ENCODE results near the gene NKTR. TPM values are rescaled to one million over a fixed set of nuclear protein-coding genes. Genes with fewer than 3 reads are reported as not detected.

The NKTR gene
- total and polyA plus RNA-seq, 9 of the 15 experiments (the other 6 are each of a cell fraction or from before 2014, with no cell fraction given): 19.7 to 123 (median 92.6) TPM

DNA sequence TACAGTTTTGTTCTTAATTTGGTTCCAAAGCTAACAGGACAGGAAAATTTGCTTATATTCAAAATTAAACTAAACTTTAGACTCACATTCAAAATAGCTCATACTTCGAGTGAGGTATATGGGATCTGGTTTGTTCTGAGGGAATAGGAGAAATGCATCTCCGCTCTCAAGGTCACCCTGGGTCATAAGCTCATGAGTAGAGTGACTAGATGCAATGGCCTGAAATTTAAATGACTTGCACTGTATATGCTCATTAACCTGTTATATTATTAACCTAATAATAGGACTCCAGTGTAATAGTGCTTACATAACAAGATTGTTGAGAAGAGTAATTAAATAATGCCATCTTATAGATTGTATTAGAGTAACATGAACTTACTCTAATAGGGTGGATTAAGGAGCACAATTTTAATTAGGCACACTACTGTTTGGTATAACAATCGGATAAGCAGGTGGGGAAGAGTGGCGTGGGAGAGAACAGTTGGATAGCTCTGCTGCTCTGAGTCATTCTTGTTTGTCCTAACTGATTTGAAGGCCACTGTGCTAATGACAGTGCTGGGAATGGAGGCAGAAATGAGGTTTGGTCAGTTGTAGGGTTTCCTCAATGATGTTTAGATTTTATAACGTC lies 5.2 kb downstream of the NKTR start (continued):
- TF ChIP-seq, protein P1, sequence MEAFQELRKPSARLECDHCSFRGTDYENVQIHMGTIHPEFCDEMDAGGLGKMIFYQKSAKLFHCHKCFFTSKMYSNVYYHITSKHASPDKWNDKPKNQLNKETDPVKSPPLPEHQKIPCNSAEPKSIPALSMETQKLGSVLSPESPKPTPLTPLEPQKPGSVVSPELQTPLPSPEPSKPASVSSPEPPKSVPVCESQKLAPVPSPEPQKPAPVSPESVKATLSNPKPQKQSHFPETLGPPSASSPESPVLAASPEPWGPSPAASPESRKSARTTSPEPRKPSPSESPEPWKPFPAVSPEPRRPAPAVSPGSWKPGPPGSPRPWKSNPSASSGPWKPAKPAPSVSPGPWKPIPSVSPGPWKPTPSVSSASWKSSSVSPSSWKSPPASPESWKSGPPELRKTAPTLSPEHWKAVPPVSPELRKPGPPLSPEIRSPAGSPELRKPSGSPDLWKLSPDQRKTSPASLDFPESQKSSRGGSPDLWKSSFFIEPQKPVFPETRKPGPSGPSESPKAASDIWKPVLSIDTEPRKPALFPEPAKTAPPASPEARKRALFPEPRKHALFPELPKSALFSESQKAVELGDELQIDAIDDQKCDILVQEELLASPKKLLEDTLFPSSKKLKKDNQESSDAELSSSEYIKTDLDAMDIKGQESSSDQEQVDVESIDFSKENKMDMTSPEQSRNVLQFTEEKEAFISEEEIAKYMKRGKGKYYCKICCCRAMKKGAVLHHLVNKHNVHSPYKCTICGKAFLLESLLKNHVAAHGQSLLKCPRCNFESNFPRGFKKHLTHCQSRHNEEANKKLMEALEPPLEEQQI (IDR thresholded peaks at IDR 0.05): peak; percentile 52; the same call in 1 of the 2 replicates
- TF ChIP-seq, protein P2, sequence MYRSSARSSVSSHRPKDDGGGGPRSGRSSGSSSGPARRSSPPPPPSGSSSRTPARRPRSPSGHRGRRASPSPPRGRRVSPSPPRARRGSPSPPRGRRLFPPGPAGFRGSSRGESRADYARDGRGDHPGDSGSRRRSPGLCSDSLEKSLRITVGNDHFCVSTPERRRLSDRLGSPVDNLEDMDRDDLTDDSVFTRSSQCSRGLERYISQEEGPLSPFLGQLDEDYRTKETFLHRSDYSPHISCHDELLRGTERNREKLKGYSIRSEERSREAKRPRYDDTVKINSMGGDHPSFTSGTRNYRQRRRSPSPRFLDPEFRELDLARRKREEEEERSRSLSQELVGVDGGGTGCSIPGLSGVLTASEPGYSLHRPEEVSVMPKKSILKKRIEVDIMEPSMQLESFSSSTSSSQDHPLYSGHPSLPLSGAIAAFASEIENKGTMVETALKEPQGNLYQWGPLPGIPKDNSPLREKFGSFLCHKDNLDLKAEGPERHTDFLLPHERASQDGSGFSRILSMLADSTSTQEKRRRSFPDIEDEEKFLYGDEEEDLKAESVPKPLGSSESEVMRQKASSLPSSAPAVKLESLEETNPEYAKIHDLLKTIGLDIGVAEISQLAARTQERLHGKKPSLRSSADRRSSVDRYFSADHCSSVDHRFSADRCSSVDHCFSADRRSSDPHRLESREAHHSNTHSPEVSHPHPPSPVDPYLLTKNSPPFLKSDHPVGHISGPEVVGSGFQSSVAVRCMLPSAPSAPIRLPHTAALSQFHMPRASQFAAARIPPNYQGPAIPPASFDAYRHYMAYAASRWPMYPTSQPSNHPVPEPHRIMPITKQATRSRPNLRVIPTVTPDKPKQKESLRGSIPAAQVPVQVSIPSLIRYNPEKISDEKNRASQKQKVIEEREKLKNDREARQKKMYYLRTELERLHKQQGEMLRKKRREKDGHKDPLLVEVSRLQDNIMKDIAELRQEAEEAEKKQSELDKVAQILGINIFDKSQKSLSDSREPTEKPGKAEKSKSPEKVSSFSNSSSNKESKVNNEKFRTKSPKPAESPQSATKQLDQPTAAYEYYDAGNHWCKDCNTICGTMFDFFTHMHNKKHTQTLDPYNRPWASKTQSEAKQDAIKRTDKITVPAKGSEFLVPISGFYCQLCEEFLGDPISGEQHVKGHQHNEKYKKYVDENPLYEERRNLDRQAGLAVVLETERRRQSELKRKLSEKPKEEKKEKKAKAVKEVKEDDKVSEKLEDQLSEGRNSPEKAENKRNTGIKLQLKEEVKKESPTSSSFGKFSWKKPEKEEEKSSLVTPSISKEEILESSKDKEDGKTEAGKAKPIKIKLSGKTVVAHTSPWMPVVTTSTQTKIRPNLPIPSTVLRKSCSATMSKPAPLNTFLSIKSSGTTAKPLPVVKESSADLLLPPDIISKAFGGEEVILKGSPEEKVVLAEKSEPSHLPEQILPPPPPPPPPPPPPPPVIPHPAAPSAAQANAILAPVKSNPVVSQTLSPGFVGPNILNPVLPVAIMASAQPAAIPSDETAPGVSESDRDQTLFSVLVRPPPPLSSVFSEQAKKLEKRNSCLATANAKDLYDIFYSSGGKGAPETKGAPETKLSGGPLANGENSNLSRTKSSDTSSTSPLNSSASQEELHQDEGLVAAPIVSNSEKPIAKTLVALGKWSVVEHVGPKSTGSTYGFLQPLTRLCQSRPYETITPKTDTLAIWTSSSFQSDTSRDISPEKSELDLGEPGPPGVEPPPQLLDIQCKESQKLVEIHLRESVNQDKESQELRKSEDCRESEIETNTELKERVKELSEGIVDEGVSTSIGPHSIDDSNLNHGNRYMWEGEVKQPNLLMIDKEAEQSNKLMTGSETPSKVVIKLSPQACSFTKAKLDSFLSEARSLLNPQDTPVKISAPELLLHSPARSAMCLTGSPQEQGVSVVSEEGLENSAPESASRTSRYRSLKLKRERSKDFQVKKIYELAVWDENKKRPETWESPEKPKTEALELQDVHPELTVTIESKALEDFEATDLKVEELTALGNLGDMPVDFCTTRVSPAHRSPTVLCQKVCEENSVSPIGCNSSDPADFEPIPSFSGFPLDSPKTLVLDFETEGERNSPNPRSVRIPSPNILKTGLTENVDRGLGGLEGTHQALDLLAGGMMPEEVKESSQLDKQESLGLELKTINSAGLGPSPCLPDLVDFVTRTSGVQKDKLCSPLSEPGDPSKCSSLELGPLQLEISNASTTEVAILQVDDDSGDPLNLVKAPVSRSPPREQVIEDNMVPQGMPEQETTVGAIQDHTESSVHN (IDR thresholded peaks at IDR 0.05; ENCODE audit: borderline replicate concordance in 1 of 2, low read depth in 1 of 2): no peak
- TF ChIP-seq, protein P3, sequence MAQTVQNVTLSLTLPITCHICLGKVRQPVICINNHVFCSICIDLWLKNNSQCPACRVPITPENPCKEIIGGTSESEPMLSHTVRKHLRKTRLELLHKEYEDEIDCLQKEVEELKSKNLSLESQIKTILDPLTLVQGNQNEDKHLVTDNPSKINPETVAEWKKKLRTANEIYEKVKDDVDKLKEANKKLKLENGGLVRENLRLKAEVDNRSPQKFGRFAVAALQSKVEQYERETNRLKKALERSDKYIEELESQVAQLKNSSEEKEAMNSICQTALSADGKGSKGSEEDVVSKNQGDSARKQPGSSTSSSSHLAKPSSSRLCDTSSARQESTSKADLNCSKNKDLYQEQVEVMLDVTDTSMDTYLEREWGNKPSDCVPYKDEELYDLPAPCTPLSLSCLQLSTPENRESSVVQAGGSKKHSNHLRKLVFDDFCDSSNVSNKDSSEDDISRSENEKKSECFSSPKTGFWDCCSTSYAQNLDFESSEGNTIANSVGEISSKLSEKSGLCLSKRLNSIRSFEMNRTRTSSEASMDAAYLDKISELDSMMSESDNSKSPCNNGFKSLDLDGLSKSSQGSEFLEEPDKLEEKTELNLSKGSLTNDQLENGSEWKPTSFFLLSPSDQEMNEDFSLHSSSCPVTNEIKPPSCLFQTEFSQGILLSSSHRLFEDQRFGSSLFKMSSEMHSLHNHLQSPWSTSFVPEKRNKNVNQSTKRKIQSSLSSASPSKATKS (CRISPR knock-in tag; IDR thresholded peaks at IDR 0.05): no peak
- TF ChIP-seq ZNF583 (CRISPR knock-in tag; IDR thresholded peaks at IDR 0.05): no peak
- TF ChIP-seq CBX8 (IDR thresholded peaks at IDR 0.05; ENCODE audit: borderline replicate concordance, extremely low read depth, low read depth, low read length, poor library complexity, severe bottlenecking): no peak
- TF ChIP-seq, protein P4, sequence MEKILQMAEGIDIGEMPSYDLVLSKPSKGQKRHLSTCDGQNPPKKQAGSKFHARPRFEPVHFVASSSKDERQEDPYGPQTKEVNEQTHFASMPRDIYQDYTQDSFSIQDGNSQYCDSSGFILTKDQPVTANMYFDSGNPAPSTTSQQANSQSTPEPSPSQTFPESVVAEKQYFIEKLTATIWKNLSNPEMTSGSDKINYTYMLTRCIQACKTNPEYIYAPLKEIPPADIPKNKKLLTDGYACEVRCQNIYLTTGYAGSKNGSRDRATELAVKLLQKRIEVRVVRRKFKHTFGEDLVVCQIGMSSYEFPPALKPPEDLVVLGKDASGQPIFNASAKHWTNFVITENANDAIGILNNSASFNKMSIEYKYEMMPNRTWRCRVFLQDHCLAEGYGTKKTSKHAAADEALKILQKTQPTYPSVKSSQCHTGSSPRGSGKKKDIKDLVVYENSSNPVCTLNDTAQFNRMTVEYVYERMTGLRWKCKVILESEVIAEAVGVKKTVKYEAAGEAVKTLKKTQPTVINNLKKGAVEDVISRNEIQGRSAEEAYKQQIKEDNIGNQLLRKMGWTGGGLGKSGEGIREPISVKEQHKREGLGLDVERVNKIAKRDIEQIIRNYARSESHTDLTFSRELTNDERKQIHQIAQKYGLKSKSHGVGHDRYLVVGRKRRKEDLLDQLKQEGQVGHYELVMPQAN (IDR thresholded peaks at IDR 0.05; ENCODE audit: borderline replicate concordance): no peak
- TF ChIP-seq TARDBP (IDR thresholded peaks at IDR 0.05): no peak

All from K562 (cell line).